ENCODE measurements around the gene SLC16A7.

DNA sequence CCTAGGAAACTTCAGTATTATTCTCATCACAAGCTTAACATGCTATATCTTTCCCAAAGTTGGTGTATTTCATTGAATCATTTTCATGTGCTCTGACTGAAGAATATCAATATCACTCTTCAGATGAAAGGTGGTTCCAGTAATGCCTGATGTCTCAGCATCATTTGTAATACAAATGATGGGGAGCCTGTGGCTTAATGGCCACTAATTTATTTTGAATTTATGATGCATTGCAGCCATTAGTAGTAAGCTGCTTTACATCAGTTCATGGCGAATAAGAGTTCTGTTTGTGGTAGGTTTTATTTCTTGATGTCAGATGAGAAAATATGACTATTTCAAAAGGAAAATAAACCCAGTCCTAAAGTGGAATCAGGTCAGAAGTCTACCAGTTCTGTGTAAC lies 139.4 kb downstream of the SLC16A7 start:
- TF ChIP-seq, protein P1, sequence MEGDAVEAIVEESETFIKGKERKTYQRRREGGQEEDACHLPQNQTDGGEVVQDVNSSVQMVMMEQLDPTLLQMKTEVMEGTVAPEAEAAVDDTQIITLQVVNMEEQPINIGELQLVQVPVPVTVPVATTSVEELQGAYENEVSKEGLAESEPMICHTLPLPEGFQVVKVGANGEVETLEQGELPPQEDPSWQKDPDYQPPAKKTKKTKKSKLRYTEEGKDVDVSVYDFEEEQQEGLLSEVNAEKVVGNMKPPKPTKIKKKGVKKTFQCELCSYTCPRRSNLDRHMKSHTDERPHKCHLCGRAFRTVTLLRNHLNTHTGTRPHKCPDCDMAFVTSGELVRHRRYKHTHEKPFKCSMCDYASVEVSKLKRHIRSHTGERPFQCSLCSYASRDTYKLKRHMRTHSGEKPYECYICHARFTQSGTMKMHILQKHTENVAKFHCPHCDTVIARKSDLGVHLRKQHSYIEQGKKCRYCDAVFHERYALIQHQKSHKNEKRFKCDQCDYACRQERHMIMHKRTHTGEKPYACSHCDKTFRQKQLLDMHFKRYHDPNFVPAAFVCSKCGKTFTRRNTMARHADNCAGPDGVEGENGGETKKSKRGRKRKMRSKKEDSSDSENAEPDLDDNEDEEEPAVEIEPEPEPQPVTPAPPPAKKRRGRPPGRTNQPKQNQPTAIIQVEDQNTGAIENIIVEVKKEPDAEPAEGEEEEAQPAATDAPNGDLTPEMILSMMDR (IDR thresholded peaks at IDR 0.05), result no peak
- no peak for TF ChIP-seq POLR2AphosphoS5 (IDR thresholded peaks at IDR 0.05)
- TF ChIP-seq POLR2A (IDR thresholded peaks at IDR 0.05), result no peak
- TF ChIP-seq EP300 (IDR thresholded peaks at IDR 0.05), result no peak
